EL (cell line): ENCODE results near the gene OR8J1.
"Not testable (repeated sequence)": the region's sequence is repeated elsewhere in the genome, so short reads cannot be mapped to it uniquely, and the experiment has no call there.

Experiments
- DNase-seq: peaks from one replicate; pipeline ENCODE4 v3.0.0-alpha.2; 2016

OR8J1 gene, protein sequence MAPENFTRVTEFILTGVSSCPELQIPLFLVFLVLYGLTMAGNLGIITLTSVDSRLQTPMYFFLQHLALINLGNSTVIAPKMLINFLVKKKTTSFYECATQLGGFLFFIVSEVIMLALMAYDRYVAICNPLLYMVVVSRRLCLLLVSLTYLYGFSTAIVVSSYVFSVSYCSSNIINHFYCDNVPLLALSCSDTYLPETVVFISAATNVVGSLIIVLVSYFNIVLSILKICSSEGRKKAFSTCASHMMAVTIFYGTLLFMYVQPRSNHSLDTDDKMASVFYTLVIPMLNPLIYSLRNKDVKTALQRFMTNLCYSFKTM

DNA sequence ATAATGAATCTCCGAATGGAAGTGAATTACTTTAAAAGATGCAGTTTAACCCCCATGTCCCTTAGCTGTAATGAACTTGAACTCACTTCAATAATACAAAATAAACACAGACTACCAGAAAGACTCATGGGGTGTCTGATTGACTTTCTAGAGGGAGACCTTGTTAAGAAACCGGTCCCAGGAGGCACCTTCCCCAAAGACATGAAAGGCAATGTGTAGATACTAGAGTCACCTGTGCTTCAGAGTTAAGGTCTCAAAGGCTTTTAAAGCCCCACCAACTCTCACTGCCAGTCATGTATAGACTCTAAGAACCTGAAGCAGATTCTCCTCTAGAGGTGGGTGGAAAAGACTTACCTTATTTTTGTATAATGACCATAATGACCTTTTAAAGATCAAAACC, at the start of gene OR8J1:
Gene OR8J1 (plus strand): TSS at position 301 of the 400 bp plus-strand sequence. CDS start 5,956 bp downstream, outside the sequence.
- DNase-seq = no peak

DNA sequence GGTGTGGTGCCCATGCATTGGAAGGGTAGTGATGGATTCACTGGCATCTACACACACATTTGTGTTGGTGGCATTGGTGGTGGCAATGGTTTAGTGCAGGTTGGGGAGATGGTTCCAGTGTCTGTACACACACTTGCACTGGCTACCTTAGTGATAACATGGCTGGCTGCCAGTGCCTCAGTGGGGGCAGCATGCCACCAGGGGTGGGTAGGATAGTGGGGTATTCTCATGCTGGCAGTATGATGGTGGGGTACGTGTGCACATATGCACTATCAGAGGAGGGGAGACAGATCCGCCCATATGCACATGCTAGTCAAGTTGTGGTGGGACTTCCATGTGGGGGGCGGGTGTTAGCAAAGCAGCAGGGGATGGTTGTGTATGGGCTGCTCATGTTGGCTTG, 46.3 kb upstream of the OR8J1 start:
- DNase-seq = no peak

DNA sequence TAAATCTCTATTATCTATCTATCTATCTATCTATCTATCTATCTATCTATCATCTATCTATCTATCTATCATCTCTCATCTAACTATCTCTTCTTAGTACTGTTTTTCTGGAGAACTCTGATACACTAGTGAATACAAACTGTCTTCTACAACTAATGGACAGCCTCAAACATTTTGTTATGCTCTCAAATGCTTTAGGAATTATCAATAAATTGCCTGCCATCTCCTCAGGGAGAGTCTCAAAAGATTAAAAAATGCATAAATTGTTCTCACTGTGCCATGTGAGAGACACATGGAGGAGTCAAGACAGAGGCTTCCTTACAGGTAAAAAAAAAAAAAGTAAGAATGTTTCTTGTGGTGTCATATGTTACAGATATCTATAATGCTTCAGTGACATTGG, 39.2 kb upstream of the OR8J1 start, which contains the start of gene OR8K3:
Gene OR8K3 (plus strand): TSS at position 301 of the 400 bp plus-strand sequence. CDS start 3,163 bp downstream, outside the sequence.
- DNase-seq = no peak

DNA sequence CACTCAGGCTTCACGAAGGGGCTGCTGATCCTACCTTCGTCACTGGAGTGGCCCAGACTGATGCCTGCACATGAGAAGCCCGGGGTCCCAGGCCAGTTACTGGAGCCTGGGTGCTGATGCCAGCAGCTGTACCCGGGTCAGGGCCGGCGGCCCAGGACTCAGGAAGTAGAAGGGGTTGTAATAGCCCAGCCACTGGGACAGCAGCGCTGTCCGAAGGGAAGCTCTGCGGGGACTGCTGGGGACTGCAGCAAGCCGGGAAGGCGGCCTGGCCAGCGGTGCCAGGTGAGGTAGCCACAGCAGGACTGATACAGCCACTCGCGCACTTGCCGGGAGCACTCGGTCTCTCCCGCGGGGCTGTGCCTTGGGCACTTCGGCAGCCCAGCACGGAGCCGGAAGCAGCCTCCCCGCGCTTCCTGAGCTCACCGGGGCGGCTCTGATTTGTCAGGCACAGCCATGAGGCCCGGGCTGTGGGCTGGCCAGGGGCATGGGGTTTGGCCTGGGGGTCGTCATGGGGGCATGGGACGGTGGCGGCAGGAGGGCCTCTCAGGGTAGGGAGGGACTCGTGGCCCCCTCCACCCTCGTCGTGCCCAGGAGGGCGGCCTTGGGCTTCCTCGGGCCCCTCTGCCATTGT, 22.1 kb upstream of the OR8J1 start:
- DNase-seq = no peak

DNA sequence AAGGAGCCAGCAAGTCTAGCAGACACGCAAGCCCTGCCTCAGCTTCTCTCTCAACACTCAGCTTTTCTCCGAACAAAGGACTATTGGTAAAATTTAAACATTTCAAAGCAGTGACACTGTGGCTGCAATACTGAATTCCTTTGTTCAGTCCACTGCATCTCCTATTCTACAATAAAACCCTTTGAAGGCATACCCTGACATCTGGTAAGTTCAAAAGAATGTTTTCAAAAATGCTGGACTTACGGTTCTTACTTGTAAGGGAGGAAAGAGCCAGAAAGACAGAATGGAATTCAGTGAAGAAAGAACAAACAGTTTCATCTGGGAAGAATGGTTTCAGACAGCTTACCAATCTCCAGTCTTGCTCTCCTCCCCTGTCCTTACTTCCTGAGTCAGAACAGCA, 20.9 kb upstream of the OR8J1 start:
- no peak for DNase-seq

DNA sequence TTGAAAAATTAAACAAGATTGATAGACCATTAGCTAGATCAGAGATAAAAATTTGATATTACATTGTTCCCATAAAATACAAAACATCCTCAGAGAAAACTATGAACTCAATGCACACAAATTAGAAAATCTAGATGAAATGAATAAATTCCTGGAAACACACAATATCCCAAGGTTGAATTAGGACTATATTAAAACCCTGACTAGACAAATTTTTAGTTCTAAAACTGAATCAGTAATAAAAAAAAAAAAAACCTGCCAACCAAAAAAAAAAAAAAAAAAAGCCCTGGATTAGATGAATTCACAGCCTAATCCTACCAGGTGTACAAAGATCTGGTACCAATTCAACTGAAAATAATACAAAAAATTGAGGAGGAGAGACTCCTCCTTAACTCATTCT, 13.8 kb upstream of the OR8J1 start:
- DNase-seq = no peak

DNA sequence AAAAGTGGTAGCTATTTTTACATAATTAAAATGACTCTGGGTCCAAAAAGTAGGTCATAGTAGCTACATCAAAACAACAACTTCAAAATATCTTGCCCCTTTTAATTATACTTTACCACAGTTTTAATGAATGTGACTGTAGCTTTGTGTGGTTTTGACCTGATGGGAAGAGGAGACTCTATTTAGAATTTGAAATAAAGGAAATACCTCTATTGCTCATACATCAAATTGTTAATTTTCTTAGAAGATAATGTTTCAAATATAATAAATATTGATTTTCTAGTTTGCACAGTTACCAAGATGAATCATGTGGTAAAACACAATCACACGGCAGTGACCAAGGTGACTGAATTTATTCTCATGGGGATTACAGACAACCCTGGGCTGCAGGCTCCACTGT, 8.4 kb upstream of the OR8J1 start, which contains the start of gene OR8K1:
Gene OR8K1 (plus strand): TSS at position 301 of the 400 bp plus-strand sequence. CDS start 0 bp downstream, at position 301.
- no peak for DNase-seq

DNA sequence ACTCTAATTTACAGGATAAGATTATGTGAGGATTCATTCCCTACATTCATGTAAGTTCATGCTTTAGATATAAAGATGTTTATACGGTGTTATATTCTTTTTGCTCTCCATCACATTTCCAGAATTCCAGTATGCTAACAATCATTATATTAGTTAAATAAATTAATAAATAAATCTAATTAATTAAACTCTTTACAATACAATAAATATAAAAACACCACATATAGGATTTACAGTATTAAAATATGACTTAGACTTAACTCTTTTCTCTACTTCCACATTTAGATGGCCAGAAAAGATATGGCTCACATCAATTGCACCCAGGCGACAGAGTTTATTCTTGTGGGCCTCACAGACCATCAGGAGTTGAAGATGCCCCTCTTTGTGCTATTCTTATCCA, 21.2 kb downstream of the OR8J1 start, which contains the start of gene OR8U1:
Gene OR8U1 (plus strand): TSS at position 301 of the 400 bp plus-strand sequence. CDS start 0 bp downstream, at position 301.
- no peak for DNase-seq

DNA sequence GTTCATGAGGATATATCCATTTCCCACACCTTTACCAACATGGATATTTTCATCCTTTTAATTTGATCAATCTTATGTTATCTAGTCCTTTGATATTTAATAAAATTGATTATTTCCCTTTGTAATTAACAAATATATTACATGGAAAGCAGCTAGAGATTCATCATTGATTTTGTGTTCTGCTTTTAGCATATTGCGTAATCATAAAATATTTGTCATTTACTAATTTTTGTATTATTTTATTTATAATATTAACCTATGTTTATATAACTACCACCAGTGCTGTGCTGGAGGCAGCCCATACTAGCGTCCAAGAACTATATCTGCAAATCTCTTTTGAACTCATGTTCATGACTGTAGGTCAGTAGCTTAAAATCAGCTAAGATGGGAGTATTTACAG, 26.0 kb downstream of the OR8J1 start:
- DNase-seq = no peak

DNA sequence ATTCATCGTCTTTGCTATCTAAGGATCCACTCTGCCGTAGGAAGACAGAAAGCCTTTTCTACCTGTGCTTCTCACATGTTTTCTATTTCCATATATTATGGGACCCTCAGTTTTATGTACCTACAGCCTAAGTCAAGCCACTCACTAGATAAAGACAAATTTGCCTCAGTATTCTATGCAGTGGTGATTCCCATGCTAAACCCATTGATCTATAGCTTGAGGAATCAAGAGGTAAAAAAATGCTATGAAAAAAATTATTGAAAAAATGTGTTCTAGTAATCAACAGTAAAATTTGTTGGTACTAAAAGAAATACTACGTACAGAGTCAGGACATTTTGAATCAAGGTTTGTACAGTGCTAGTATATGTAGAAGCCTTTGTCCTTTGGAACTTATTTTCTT, 40.3 kb downstream of the OR8J1 start:
- no peak for DNase-seq

DNA sequence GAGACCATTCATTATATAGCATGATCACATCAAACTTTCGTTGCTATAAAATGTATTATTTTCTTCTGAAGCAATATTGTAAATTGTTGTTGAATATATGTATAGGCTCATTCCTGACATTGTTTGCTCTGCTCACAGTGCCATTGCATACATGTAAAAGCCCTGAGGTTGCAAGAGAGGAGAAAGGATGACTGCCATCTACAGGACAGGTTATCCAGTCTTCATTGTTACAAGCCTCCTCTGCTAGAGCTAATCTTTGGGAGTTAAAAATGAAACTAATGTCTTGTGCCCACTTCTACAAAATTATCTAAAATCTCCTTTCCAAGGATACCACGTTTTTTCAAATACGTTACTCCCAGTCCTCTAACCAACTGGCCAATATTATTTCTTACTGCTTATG, 42.0 kb downstream of the OR8J1 start:
- DNase-seq = no peak

DNA sequence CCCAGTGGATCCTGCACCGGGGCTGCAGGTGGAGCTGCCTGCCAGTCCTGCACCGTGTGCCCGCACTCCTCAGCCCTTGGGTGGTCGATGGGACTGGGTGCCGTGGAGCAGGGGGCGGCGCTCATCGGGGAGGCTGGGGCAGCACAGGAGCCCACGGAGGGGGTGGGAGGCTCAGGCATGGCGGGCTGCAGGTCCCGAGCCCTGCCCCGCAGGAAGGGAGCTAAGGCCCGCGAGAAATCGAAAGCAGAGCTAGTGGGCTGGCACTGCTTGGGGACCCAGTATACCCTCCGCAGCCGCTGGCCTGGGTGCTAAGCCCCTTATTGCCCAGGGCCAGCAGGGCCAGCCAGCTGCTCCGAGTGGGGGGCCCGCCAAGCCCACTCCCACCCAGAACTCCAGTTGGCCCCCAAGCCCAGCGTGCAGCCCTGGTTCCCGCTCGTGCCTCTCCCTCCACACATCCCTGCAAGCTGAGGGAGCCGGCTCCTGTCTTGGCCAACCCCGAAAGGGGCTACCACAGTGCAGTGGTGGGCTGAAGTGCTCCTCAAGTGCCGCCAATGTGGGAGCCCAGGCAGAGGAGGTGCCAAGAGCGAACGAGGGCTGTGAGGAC, 47.9 kb downstream of the OR8J1 start:
- DNase-seq = not testable (repeated sequence)

DNA sequence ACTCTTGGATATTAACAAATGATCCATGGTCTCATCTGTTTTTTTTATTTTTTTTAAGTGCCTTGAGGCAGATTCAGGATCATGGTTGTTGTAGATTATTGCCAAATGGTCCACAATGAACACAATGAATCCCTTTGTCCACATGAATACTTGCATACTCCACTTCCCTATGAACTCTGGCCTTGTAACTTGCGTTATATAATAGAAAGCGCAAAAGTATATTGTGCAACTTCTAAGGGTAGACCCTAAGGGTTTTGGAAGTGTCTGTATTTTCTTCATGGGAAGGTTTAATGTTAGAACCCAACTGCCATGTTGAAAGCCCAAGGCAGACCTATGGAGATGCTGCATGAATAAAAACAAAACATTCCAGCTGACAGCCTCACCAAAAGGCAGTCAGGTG, 50.3 kb downstream of the OR8J1 start:
- no peak for DNase-seq

DNA sequence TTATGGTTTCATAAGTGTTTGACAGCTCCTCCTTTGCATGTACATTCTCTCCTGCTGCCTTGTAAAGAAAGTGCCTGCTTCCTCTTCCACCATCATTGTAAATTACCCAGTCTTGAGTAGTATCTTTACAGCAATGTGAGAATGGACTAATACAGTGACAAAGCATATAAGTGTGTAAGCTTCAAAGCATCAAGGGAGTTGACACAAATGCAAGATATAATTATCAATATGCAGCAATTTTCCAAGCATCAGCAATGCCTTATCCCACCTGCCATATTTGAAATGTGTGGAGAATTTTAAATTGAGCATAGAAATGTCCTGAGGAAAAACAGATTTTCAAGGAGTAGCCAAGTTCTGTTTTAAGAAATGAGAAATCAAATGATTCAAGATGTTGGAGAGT, 56.7 kb downstream of the OR8J1 start:
- DNase-seq = no peak
